ENCODE results near the gene BCOR. TPM values are rescaled to one million over a fixed set of nuclear protein-coding genes. Genes with fewer than 3 reads are reported as not detected.

The BCOR gene
- total RNA-seq, 2 experiments from 2014 or later = 46.6 to 46.8 TPM

- ChIA-PET CTCF (no interaction called here), POLR2A (no interaction called here)
- no peaks in the 10 kb centered on the region for H3K9me3 Mint-ChIP-seq
- no peak overlapping the region for H3K4me3 Mint-ChIP-seq
- no peak for DNase-seq
- H3K36me3 Mint-ChIP-seq (ENCODE audit: low read depth) = no peaks in the 10 kb centered on the region
- no peaks in the 10 kb centered on the region for H3K27me3 Mint-ChIP-seq
- H3K4me1 Mint-ChIP-seq = peaks cover 6% of the 10 kb centered on the region
- H3K27ac Mint-ChIP-seq = no peak overlapping the region
These were observed 34.0 kb upstream of the BCOR start for GRCh38 chrX:40131654-40132337.

- CTCF ChIA-PET = no interaction called here
- Mint-ChIP-seq H3K4me1 (peaks cover 9% of the 10 kb centered on the region), H3K4me3 (no peak overlapping the region), H3K27ac (no peak overlapping the region), H3K9me3 (no peaks in the 10 kb centered on the region), H3K27me3 (no peaks in the 10 kb centered on the region), H3K36me3 (ENCODE audit: low read depth) (no peaks in the 10 kb centered on the region)
- DNase-seq = no peak
- POLR2A ChIA-PET = no interaction called here
These were observed 32.4 kb upstream of the BCOR start for GRCh38 chrX:40130207-40130606.

GRCh38 chrX:40127052-40127451 is 29.3 kb upstream of the BCOR start:
- CTCF ChIA-PET = no interaction called here
- H3K4me1 Mint-ChIP-seq = peaks cover 9% of the 10 kb centered on the region
- peak; percentile 54 for DNase-seq
- no peaks in the 10 kb centered on the region for H3K9me3 Mint-ChIP-seq
- no peak overlapping the region for H3K4me3 Mint-ChIP-seq
- POLR2A ChIA-PET = interaction anchor here (0.7 to 1.5 kb wide), 4 partner anchors 22 to 272 kb away, joined by 3 to 6 read pairs (median 4); partner anchors contain the start of gene BCOR
- H3K36me3 Mint-ChIP-seq (ENCODE audit: low read depth) = no peaks in the 10 kb centered on the region
- no peaks in the 10 kb centered on the region for H3K27me3 Mint-ChIP-seq
- peak overlapping the region; percentile 37 for H3K27ac Mint-ChIP-seq

DNA sequence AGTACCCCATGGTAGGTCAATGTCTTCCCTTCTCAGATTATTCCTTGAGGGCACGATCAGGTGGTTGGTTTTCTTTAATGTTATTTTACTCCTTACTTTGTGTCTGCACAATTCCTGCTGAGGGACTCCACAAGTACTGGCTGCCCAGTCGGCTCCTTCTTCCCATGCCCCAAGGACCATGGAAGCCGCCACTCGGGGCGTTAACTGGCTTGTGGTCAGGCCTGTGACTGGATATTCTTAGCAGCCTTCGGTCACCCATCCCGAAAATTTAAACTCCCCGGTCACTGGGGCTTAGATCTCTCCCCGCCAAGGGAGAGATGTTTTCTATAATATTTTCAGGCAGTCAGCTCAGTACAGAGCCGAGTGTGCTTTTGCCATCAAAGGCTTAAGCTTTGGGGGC is 24.7 kb upstream of the BCOR start:
- Mint-ChIP-seq H3K27me3 (no peaks in the 10 kb centered on the region), H3K9me3 (no peaks in the 10 kb centered on the region), H3K27ac (no peak overlapping the region), H3K4me1 (peaks cover 16% of the 10 kb centered on the region), H3K36me3 (ENCODE audit: low read depth) (no peaks in the 10 kb centered on the region), H3K4me3 (no peak overlapping the region)
- no peak for DNase-seq
- ChIA-PET CTCF (no interaction called here), POLR2A (no interaction called here)

DNA sequence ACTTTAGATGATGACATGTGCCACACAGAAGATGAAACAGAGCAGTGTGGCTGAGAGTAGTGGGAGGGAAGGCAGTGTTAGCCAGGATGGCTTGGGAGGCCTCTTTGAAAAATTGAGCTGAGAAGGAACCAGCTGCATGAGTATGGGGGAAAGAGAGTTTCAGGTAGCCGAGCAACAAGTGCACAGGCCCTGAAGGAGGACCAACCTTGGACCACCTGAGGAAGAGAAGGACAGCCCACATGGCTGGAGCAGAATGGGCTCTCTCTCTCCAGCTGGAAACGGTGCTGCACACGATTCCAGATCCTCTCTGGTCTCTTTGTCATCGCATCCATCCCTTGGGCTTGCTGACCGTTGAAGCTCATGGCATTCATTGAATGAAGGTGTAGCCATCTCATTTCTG is 23.9 kb upstream of the BCOR start:
- H3K4me3 Mint-ChIP-seq = no peak overlapping the region
- H3K27me3 Mint-ChIP-seq = no peaks in the 10 kb centered on the region
- ChIA-PET POLR2A (no interaction called here), CTCF (no interaction called here)
- peaks cover 9% of the 10 kb centered on the region for H3K4me1 Mint-ChIP-seq
- no peaks in the 10 kb centered on the region for H3K9me3 Mint-ChIP-seq
- DNase-seq = no peak
- no peaks in the 10 kb centered on the region for H3K36me3 Mint-ChIP-seq (ENCODE audit: low read depth)
- H3K27ac Mint-ChIP-seq = no peak overlapping the region

DNA sequence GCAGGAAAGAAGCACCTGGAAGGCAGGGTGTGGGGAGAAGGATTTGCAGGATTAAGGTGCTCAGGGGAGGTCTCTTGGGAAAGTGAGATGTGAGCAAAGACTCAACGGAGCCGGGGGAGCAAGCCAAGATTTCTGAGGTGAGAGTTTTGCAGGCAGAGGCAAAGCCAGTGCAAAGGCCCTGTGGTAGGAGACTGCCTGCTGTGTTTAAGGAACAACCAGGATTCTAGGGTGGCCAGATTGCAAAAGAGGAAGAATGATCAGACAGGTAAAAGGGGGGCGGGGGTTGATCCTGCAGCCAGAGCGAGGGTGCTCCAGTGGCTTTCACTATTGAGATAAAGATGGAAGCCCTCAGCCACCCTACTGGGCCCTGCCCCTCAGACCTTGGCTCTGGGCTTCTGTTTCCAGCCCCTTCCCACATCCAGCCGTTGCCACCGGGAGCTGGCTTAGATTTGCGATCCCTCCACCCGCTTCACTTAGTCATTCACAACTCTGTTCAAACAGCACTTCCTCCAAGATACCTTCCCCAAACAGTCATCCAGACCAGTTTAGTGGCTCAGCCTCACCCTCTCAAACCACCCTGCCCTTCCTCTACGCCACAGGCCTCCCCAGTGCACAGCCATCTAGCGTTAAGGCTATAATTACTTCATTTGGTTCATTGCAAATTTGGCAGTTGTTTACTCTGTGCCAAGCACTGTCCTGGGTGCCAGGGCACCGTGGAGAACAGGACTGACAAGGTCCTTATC is 23.3 kb upstream of the BCOR start:
- peaks cover 9% of the 10 kb centered on the region for H3K4me1 Mint-ChIP-seq
- no peaks in the 10 kb centered on the region for H3K9me3 Mint-ChIP-seq
- ChIA-PET CTCF (no interaction called here), POLR2A (no interaction called here)
- no peak overlapping the region for H3K27ac Mint-ChIP-seq
- DNase-seq = no peak
- no peaks in the 10 kb centered on the region for H3K27me3 Mint-ChIP-seq
- H3K4me3 Mint-ChIP-seq = no peak overlapping the region
- no peaks in the 10 kb centered on the region for H3K36me3 Mint-ChIP-seq (ENCODE audit: low read depth)

DNA sequence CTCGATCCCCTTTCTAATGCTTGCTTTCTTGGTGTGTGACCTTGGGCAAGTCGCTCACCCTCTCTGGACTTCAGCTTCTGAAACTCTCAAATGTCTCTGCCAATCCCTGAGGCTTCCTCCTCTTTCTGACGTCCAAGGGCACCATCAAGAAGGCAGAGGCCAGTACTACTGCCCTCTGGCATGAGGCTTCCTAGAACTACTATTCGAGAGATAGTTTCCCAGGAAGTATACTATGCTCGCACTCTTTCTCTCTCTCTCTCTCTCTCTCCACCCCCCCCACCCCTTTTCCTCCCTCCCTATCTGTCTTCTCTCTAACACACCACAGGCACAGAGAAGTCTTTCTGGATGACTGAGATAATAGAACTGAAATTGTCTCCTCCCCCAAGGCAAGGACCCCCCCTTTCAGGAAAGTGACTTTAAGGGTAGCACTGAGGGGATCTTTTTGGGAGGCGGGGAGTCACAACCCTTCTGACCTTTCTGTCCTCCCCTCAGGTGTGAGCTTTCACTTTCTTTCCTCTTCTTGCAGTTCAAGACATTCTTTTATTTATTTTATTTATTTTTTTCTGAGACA is 20.0 kb upstream of the BCOR start:
- no peak overlapping the region for H3K4me3 Mint-ChIP-seq
- DNase-seq = no peak
- ChIA-PET CTCF (no interaction called here), POLR2A (no interaction called here)
- H3K9me3 Mint-ChIP-seq = no peaks in the 10 kb centered on the region
- no peak overlapping the region for H3K27ac Mint-ChIP-seq
- no peaks in the 10 kb centered on the region for H3K27me3 Mint-ChIP-seq
- H3K4me1 Mint-ChIP-seq = peaks cover 8% of the 10 kb centered on the region
- H3K36me3 Mint-ChIP-seq (ENCODE audit: low read depth) = no peaks in the 10 kb centered on the region

GRCh38 chrX:40116925-40117324 is 19.2 kb upstream of the BCOR start:
- ChIA-PET CTCF (no interaction called here), POLR2A (interaction anchor here (0.6 kb wide), 1 partner anchor 91 kb away, joined by 3 read pairs; no protein-coding TSS in a partner anchor)
- Mint-ChIP-seq H3K4me3 (no peak overlapping the region), H3K4me1 (peaks cover 8% of the 10 kb centered on the region), H3K27me3 (no peaks in the 10 kb centered on the region), H3K27ac (no peak overlapping the region), H3K9me3 (no peaks in the 10 kb centered on the region), H3K36me3 (ENCODE audit: low read depth) (no peaks in the 10 kb centered on the region)
- DNase-seq = no peak

DNA sequence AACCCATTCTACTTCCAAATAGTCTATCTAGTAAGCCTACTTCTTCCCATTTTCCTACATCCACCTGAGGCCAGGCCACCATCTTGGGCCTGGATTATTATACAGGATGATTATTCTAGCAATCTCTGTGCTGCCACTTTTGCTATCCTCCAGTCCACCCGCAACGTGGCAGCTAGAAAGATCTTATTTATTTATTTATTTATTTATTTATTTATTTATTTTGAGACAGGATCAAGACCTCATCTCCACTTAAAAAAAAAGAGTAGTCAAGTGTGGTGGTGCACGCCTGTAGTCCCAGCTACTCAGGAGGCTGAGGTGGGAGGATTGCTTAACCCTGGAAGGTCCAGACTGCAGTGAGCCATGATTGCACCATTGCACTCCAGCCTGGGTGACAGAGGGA is 15.2 kb upstream of the BCOR start:
- Mint-ChIP-seq H3K36me3 (ENCODE audit: low read depth) (no peaks in the 10 kb centered on the region), H3K9me3 (no peaks in the 10 kb centered on the region), H3K27me3 (peaks cover 3% of the 10 kb centered on the region), H3K27ac (no peak overlapping the region), H3K4me3 (no peak overlapping the region), H3K4me1 (peaks cover 6% of the 10 kb centered on the region)
- POLR2A ChIA-PET = no interaction called here
- no peak for DNase-seq
- CTCF ChIA-PET = no interaction called here

DNA sequence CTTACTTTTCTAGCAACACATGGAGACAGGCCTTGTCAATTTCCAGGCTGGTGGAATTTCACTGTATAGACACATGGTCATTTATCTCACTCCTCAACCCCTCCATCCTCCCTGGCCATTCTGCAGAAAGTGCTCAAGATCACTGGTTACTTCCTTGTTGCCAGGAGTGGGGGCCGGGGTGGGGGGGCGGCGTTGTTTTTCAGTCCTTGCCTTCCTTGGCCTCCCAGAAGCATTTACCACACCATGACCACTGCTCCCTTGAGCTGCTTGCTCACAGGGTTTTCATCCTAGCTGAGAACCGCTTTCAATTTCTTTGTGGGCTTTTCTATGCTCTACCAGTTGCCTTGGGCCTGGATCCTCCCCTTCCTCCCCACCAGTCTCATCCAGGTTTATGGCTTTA is 14.1 kb upstream of the BCOR start:
- CTCF ChIA-PET = no interaction called here
- no peaks in the 10 kb centered on the region for H3K36me3 Mint-ChIP-seq (ENCODE audit: low read depth)
- H3K27ac Mint-ChIP-seq = no peak overlapping the region
- peaks cover 12% of the 10 kb centered on the region for H3K4me1 Mint-ChIP-seq
- H3K4me3 Mint-ChIP-seq = no peak overlapping the region
- no peaks in the 10 kb centered on the region for H3K9me3 Mint-ChIP-seq
- POLR2A ChIA-PET = interaction anchor here (1.9 to 2.5 kb wide), 2 partner anchors 12 to 15 kb away, joined by 6 to 10 read pairs; partner anchors contain the start of gene BCOR
- DNase-seq = no peak
- H3K27me3 Mint-ChIP-seq = peaks cover 3% of the 10 kb centered on the region

DNA sequence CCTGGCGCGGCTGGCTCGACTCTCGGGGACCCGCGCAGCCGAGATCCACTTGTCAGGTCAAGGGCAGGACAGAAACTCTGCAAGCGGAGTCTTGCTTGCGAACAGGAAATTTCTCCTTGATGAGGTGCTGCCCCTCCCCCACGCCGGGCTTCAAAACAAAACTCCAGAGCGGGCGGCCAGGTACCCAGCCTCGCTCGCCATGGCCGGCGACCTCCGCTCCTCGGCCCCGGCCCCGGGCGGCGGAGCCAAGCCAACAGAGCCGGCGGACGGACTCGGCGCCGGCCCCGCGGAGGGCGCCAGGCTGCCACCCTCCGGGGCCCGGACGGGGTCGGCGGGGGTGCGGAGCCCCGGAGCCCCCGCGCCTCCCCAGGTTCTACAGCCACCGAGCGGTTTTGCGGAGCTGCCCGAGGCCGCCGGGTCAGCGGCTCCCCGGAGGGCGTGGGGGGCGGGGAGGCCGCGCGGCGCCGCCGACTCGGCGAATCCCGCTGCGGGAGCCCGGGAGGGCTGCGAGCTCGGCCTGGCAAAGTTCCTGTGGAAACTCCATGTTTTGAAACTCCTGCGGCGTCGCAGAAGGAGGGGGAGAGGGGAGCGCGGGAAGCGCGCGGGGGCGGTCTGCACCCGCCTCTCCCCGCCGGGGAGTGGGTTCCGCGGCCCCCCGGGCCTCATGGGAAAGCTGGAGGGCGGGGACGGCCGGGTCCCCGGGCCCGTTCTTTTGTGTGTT is 11.7 kb upstream of the BCOR start:
- H3K4me1 Mint-ChIP-seq = peaks cover 18% of the 10 kb centered on the region
- H3K4me3 Mint-ChIP-seq = peak overlapping the region; percentile 55
- H3K27me3 Mint-ChIP-seq = peaks cover 3% of the 10 kb centered on the region
- no peak for DNase-seq
- no peaks in the 10 kb centered on the region for H3K9me3 Mint-ChIP-seq
- ChIA-PET CTCF (interaction anchor here (0.9 kb wide), 1 partner anchor 17 kb away, joined by 3 read pairs; no protein-coding TSS in a partner anchor), POLR2A (interaction anchor here (2.5 to 18.0 kb wide), 2 partner anchors 10 to 61 kb away, joined by 10 to 387 read pairs; no protein-coding TSS in a partner anchor)
- H3K27ac Mint-ChIP-seq = no peak overlapping the region
- H3K36me3 Mint-ChIP-seq (ENCODE audit: low read depth) = no peaks in the 10 kb centered on the region

DNA sequence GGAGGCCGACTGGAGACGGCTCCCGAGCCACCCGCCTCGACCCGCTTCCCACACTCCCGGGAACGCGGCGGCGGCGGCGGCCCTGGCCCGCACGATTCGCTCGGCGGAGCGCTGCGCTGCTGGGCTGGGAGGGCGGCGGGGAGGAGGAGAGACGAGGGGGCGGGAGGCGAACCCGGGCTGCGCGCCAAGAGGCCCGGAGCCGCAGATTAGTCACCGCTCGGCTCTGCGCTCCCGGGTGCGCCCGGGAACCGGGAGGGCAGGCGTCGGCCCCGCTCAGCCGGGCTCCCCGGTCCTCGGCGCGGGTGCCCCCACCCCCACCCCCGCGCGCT is 11.2 kb upstream of the BCOR start:
- CTCF ChIA-PET = no interaction called here
- Mint-ChIP-seq H3K36me3 (ENCODE audit: low read depth) (no peaks in the 10 kb centered on the region), H3K27me3 (peaks cover 3% of the 10 kb centered on the region), H3K27ac (no peak overlapping the region), H3K4me1 (peaks cover 18% of the 10 kb centered on the region), H3K9me3 (no peaks in the 10 kb centered on the region), H3K4me3 (peak overlapping the region; percentile 51)
- POLR2A ChIA-PET = interaction anchor here (5.1 to 18.0 kb wide), 2 partner anchors 13 to 61 kb away, joined by 83 to 387 read pairs; partner anchors contain the start of gene BCOR
- peak; percentile 66 for DNase-seq
